IMR-90 (cell line): ENCODE measurements around the gene ADIRF. TPM values are rescaled to one million over a fixed set of nuclear protein-coding genes. Genes with fewer than 3 reads are reported as not detected.

Source experiments
- ATAC-seq: fragments of 200-7000 bp; cut with Tn5 transposase; 2 replicates; pipeline ENCODE4 v1.9.1; 2020; ENCODE audit warnings: low read depth, mild to moderate bottlenecking, moderate library complexity
- BruUV-seq: library from RNA; stranded (reverse); fragments of 400-500 nt; replicated peaks from 2 replicates; lab custom pipeline; 2021; lab: Mats Ljungman, UMichigan
- CTCF ChIA-PET: fragments of 300-600 bp; formaldehyde crosslinking; extraction: SDS; loops from one replicate; lab custom pipeline; 2021; ENCODE audit warnings: antibody characterized with exemption; lab: Yijun Ruan, JAX
- POLR2A ChIA-PET: fragments of 300-600 bp; sonication (Branson Sonifier 250); formaldehyde crosslinking; loops from one replicate; lab custom pipeline; 2022; ENCODE audit warnings: antibody characterized with exemption; ENCODE audit not compliant: unreplicated experiment; lab: Charles Lee
- DNase-seq: peaks from one replicate; pipeline ENCODE4 v3.0.0; 2013
- H2AFZ ChIP-seq: replicated peaks from 2 replicates; pipeline ENCODE3; 2013; ENCODE audit warnings: low read length, mild to moderate bottlenecking; ENCODE audit not compliant: poor library complexity
- H2AK5ac ChIP-seq: 2 replicates; pipeline ENCODE4 v1.6.1; 2013; ENCODE audit warnings: low read depth, low read length, inconsistent platforms
- H2AK9ac ChIP-seq: replicated peaks from 2 replicates; pipeline ENCODE3; 2013; ENCODE audit warnings: mild to moderate bottlenecking, low read depth, low read length, moderate library complexity; ENCODE audit not compliant: poor library complexity
- H2BK120ac ChIP-seq: 2 replicates; pipeline ENCODE4 v1.6.1; 2013; ENCODE audit warnings: low read depth, low read length, inconsistent platforms
- H2BK15ac ChIP-seq: 3 replicates; pipeline ENCODE4 v1.6.1; 2013; ENCODE audit warnings: low read depth, low read length, inconsistent platforms
- H2BK20ac ChIP-seq: 2 replicates; pipeline ENCODE4 v1.6.1; 2013; ENCODE audit warnings: low read depth, mild to moderate bottlenecking, inconsistent platforms, low read length, moderate library complexity
- H2BK5ac ChIP-seq: 2 replicates; pipeline ENCODE4 v1.6.1; 2013; ENCODE audit warnings: mild to moderate bottlenecking, low read depth, low read length, inconsistent platforms; ENCODE audit not compliant: poor library complexity, severe bottlenecking
- H3K14ac ChIP-seq: replicated peaks from 2 replicates; pipeline ENCODE4 v1.6.1; 2013; ENCODE audit warnings: low read depth, low read length, inconsistent platforms
- H3K18ac ChIP-seq: 2 replicates; pipeline ENCODE4 v1.6.1; 2013; ENCODE audit warnings: low read depth, low read length, control low read depth
- H3K23ac ChIP-seq: 2 replicates; pipeline ENCODE4 v1.6.1; 2013; ENCODE audit warnings: low read depth, low read length, inconsistent platforms
- H3K27ac ChIP-seq: 2 replicates; pipeline ENCODE4 v1.5.1; 2013; ENCODE audit warnings: mild to moderate bottlenecking, control low read depth, low read length; ENCODE audit not compliant: insufficient read depth
- H3K27me3 ChIP-seq: 2 replicates; pipeline ENCODE4 v1.6.1; 2013; ENCODE audit warnings: low read length; ENCODE audit not compliant: control insufficient read depth, insufficient read depth
- H3K36me3 ChIP-seq: 2 replicates; pipeline ENCODE4 v1.6.1; 2013; ENCODE audit warnings: low read length, mixed read lengths; ENCODE audit not compliant: control insufficient read depth, insufficient read depth
- H3K4ac ChIP-seq: 2 replicates; pipeline ENCODE4 v1.6.1; 2013; ENCODE audit warnings: low read depth, low read length, inconsistent platforms
- H3K4me1 ChIP-seq: 2 replicates; pipeline ENCODE4 v1.6.1; 2013; ENCODE audit warnings: low read length, mixed read lengths; ENCODE audit not compliant: control insufficient read depth, insufficient read depth
- H3K4me2 ChIP-seq: 2 replicates; pipeline ENCODE4 v1.6.1; 2013; ENCODE audit warnings: low read depth, mild to moderate bottlenecking, control low read depth, low read length, moderate library complexity
- H3K4me3 ChIP-seq: 2 replicates; pipeline ENCODE4 v1.5.1; 2013; ENCODE audit warnings: low read depth, mild to moderate bottlenecking, control low read depth, low read length, moderate library complexity; ENCODE audit not compliant: insufficient read depth
- H3K56ac ChIP-seq: 2 replicates; pipeline ENCODE4 v1.6.1; 2013; ENCODE audit warnings: low read length, inconsistent platforms; ENCODE audit not compliant: insufficient read depth; ENCODE audit errors: extremely low read depth
- H3K79me1 ChIP-seq, 2 experiments: 2 replicates each; pipeline ENCODE4 v1.6.1; 2013; ENCODE audit warnings: low read length in 2 of 2, inconsistent platforms in 1 of 2, low read depth in 1 of 2
- H3K9ac ChIP-seq: 2 replicates; pipeline ENCODE4 v1.6.1; 2013; ENCODE audit warnings: low read depth, low read length, control low read depth
- H3K9me1 ChIP-seq: 2 replicates; pipeline ENCODE4 v1.6.1; 2013; ENCODE audit warnings: low read length, inconsistent platforms; ENCODE audit not compliant: insufficient read depth
- H3K9me3 ChIP-seq: 2 replicates; pipeline ENCODE4 v1.6.1; 2013; ENCODE audit warnings: low read length; ENCODE audit not compliant: control insufficient read depth, insufficient read depth
- H4K20me1 ChIP-seq: 2 replicates; pipeline ENCODE4 v1.6.1; 2013; ENCODE audit warnings: low read length, inconsistent platforms; ENCODE audit not compliant: insufficient read depth
- H4K5ac ChIP-seq: 2 replicates; pipeline ENCODE4 v1.6.1; 2013; ENCODE audit warnings: mild to moderate bottlenecking, low read depth, low read length, control low read depth
- H4K8ac ChIP-seq, 2 experiments: 2 replicates each; pipeline ENCODE4 v1.6.1; 2013; ENCODE audit warnings: low read depth in 2 of 2, low read length in 2 of 2, control low read depth in 1 of 2, inconsistent platforms in 1 of 2
- H4K91ac ChIP-seq: 2 replicates; pipeline ENCODE4 v1.6.1; 2013; ENCODE audit warnings: low read depth, low read length, inconsistent platforms; ENCODE audit not compliant: insufficient read depth
- CEBPB ChIP-seq: IDR thresholded peaks from 2 replicates; pipeline ENCODE4 v1.6.1; 2012; ENCODE audit warnings: low read depth, low read length, improper control_type of control experiment
- SMC3 ChIP-seq: fragments of 150-350 bp; IDR thresholded peaks from 2 replicates; pipeline ENCODE4 v1.6.1; 2016; ENCODE audit warnings: low read depth, mild to moderate bottlenecking, antibody characterized with exemption, low read length, moderate library complexity
- WGBS, 2 experiments: methylation state at CpG; one replicate each; pipeline versions ENCODE4 v1.1.5 to v1.1.7; 2013; ENCODE audit warnings: missing lambda C conversion rate in 2 of 2; ENCODE audit not compliant: insufficient read length in 1 of 2; ENCODE audit errors: extremely low coverage in 2 of 2; 5-methylcytosine and 5-hydroxymethylcytosine counted together
- dilution Hi-C: fragments of 300-500 bp; cut with HindIII; formaldehyde crosslinking; loops from one replicate; pipeline ENCODE4 v1.14.3; 2018; ENCODE audit warnings: low sequenced_read_pairs; ENCODE audit not compliant: unreplicated experiment
- in situ Hi-C: fragments of 300-500 bp; cut with MboI; formaldehyde crosslinking; loops from 3 replicates; pipeline ENCODE4 v1.14.3; 2019; ENCODE audit warnings: low sequenced_read_pairs, inconsistent platforms, mixed read lengths
- intact Hi-C: fragments of 100-400 bp; cut with micrococcal nuclease; formaldehyde crosslinking; loops from 2 replicates; pipeline ENCODE4 v1.10.0; 2022
- polyA plus RNA-seq, 3 experiments: library from polyadenylated mRNA; depleted of rRNA; stranded (reverse); fragments of >200 nt; gene quantifications; 2 replicates each; pipeline ENCODE4 v1.2.3, GENCODE V29; 2012; ENCODE audit warnings: low replicate concordance in 1 of 3
- total RNA-seq: library from RNA; depleted of rRNA; stranded (reverse); fragments of >200 nt; gene quantifications from 2 replicates; pipeline ENCODE4 v1.2.3, GENCODE V29; 2012
- TF ChIP-seq, protein P1 (sequence below): conservative IDR thresholded peaks from 2 replicates; pipeline ENCODE4 v1.5.1; 2012; ENCODE audit warnings: mild to moderate bottlenecking, low read depth, low read length, improper control_type of control experiment

The ADIRF gene
- total and polyA plus RNA-seq, 2 of the 4 experiments (the other 2 are of a cell fraction), result 2.3 to 7.2 TPM

- no peak overlapping the region for H2AK9ac ChIP-seq
- no CpG with 5 or more reads among the region's 1 CpG for WGBS, 2 experiments
- no peak overlapping the region for H4K8ac ChIP-seq
These were observed 17.9 kb upstream of the ADIRF start for GRCh38 chr10:86950349-86950748.

More at GRCh38 chr10:86950349-86950748, 17.9 kb upstream of the ADIRF start:
- no peak overlapping the region for H3K23ac ChIP-seq
- CTCF ChIA-PET, result no interaction called here
- H3K36me3 ChIP-seq, result no peaks in the 10 kb centered on the region
- H2BK20ac ChIP-seq, result no peak overlapping the region
- peaks cover 14% of the 10 kb centered on the region for H3K27me3 ChIP-seq
- BruUV-seq, result no TSS peak
- intact Hi-C loops (no loop called here), dilution Hi-C loops (no loop called here), in situ Hi-C loops (no loop called here)
- no peak overlapping the region for H2BK15ac ChIP-seq
- H3K79me1 ChIP-seq, result no peaks in the 10 kb centered on the region
- no peak overlapping the region for H3K14ac ChIP-seq
- TF ChIP-seq SMC3 (no peak), CEBPB (no peak)
- TF ChIP-seq, protein P1, sequence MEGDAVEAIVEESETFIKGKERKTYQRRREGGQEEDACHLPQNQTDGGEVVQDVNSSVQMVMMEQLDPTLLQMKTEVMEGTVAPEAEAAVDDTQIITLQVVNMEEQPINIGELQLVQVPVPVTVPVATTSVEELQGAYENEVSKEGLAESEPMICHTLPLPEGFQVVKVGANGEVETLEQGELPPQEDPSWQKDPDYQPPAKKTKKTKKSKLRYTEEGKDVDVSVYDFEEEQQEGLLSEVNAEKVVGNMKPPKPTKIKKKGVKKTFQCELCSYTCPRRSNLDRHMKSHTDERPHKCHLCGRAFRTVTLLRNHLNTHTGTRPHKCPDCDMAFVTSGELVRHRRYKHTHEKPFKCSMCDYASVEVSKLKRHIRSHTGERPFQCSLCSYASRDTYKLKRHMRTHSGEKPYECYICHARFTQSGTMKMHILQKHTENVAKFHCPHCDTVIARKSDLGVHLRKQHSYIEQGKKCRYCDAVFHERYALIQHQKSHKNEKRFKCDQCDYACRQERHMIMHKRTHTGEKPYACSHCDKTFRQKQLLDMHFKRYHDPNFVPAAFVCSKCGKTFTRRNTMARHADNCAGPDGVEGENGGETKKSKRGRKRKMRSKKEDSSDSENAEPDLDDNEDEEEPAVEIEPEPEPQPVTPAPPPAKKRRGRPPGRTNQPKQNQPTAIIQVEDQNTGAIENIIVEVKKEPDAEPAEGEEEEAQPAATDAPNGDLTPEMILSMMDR, result no peak
- no peak overlapping the region for H2BK120ac ChIP-seq
- ATAC-seq, result no peak
- no peak overlapping the region for H2AK5ac ChIP-seq
- H3K9me1 ChIP-seq, result no peaks in the 10 kb centered on the region; the same call in 1 of the 2 replicates
- H2BK5ac ChIP-seq, result no peak overlapping the region
- H2AFZ ChIP-seq, result peak overlapping the region; percentile 65
- H3K9me3 ChIP-seq, result peaks cover 3% of the 10 kb centered on the region
- no peak overlapping the region for H4K5ac ChIP-seq
- no peak for DNase-seq
- no peaks in the 10 kb centered on the region for H4K20me1 ChIP-seq
- no peak overlapping the region for H4K91ac ChIP-seq
- H3K56ac ChIP-seq, result no peak overlapping the region
- POLR2A ChIA-PET, result no interaction called here
- no peak overlapping the region for H3K27ac ChIP-seq
- peaks cover 7% of the 10 kb centered on the region for H3K4me1 ChIP-seq
- no peak overlapping the region for H3K9ac ChIP-seq
- H3K4ac ChIP-seq, result no peak overlapping the region
- H3K4me2 ChIP-seq, result no peak overlapping the region
- H3K18ac ChIP-seq, result no peak overlapping the region
- no peak overlapping the region for H3K4me3 ChIP-seq
